Activated CD4-positive, alpha-beta T cell treated with anti-CD3 and anti-CD28 coated beads, Interleukin-2, amount 50 U/mL, for 48 hours (primary cell): ENCODE results near the gene GPR146.
"Not testable (repeated sequence)": the region's sequence is repeated elsewhere in the genome, so short reads cannot be mapped to it uniquely, and the experiment has no call there.

Source experiments
- DNase-seq, 2 experiments: peaks; one replicate each; pipeline ENCODE4 v3.0.0-alpha.2; 2020

GPR146 gene

DNA sequence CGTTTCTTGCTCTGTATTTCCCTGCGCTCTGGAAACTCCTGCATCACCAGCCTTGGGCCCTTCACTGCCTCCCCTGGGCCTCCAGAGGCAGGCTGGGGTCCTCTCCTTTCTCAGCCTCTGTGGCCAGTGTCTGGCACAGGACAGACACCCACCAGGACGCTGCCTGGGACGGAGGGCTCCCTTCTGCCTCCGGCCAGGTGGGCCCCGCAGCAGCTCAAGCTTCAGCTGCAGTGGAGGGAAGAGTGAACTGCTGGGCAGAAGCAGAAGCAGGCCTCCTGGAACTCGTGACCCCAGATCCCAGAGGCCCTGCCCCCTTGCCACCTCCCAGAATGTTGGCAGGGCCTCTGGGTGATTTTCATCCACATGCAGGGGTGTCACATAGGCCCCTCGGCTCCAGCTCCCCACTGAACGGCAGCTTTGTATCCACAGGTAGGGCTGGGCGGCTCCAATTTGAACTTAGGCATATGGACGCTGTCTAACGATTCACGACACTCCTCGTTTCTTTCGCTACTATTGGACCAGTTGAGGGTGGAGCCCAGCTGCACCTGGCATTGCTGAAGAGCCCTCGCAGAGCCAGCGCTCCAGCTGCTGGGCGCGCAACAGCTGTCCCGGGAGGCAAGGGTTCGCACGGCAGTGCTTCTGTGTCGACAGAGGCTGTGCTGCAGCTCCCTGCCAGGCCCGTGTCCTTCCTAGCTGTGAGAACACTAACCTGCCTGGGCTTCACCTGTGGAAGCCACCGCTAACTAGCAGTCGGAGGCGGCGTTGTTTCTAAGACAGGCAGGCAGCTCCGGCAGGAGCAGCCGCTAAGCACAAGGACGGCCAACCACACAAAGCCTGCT is 18.4 kb upstream of the GPR146 start:
- no peak for DNase-seq

DNA sequence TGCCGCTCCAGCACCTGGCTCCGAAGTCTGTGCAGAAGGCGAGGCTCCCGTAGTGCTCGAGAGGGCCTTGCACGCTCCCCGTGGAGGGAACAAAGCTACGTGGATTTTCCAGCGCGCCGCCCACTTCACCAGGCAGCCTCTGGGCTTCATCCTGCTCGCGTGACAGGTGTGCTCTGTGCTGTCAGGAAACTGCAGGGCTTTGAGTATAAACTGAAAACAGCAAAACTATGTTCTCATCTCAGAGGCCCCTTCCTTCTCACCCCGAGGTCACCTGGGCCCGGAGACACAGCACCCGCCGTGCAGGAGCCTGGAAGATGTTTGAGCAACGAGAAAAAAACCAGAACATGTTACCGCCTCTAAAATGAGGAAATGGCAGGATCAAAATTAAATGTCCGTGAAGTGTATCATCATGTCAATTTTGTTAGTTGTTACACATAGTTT is 17.6 kb upstream of the GPR146 start:
- no peak for DNase-seq

DNA sequence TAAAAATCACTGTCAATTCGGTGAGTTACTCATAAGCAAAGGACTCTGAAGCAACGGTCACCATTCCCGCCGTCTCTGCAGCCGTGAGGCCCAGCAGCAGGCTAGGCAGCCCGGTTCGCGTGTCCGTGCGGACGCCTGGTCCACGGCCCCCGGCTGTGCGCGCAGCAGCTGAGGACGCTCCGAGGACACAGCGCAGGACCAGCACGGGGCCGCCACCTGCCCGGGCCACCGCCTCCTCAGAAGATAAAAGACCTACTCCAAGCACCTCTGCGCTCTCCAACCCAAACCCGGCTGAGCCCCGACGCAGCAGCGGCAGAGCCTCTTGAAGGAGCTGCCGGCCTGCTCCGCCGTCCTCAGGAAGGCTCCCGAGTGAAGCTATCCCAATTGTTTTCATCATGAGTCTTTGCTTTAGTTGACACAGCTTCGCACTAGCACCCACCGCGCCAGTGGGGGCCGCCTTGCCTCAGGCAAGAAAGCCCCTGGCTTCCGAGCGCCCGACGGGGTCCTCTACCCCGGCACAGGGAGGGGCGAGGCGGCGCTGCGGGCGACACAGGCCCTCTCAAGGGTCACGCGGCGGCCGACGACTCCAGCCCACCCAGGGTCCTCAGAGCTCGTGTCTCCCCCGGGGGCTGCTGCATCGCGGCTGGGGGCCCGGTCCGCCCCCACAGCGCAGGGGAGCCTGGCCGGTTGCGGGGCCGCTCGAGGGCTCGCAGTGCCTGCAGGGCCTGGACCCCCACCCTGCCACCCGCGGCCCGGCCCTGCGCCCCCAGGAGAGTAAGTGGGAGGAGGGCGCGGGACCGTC is 16.9 kb upstream of the GPR146 start:
- no peak for DNase-seq

DNA sequence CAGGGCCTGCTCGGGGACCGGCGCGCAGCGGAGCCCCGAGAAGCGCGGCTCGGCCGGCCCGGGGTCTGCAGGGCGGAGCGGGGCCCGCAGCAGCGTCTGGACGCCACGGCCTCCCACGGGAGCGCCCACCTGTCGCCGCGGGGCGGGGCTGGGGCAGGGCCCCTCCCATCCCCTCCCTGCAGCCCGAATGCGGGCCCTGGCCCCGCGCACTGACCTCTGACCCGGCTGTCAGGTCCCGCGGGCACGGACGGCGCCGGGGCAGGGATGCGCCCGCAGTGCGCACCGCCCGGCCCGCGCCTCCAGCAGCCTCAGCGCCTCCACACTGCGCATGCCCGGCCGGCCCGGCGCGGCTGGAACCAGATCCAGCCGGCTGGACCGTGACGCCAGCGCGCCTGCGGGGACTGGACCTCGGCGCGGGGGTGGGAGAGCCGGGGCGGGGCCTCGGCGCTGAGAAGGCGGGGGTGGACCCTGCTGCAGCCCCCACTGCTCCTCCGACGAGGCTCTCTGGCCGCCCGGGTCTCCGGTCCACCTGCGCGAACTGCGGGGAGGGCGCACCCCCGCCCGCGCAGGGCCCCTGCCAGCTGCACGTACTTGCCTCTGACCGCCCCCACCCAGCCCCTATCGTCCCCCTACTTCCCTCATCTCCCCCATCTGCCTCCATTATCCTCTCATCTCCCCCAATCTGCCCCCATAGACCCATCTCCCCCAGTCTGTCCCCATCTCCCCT is 16.1 kb upstream of the GPR146 start:
- peak; percentile 87 to 89 for DNase-seq

DNA sequence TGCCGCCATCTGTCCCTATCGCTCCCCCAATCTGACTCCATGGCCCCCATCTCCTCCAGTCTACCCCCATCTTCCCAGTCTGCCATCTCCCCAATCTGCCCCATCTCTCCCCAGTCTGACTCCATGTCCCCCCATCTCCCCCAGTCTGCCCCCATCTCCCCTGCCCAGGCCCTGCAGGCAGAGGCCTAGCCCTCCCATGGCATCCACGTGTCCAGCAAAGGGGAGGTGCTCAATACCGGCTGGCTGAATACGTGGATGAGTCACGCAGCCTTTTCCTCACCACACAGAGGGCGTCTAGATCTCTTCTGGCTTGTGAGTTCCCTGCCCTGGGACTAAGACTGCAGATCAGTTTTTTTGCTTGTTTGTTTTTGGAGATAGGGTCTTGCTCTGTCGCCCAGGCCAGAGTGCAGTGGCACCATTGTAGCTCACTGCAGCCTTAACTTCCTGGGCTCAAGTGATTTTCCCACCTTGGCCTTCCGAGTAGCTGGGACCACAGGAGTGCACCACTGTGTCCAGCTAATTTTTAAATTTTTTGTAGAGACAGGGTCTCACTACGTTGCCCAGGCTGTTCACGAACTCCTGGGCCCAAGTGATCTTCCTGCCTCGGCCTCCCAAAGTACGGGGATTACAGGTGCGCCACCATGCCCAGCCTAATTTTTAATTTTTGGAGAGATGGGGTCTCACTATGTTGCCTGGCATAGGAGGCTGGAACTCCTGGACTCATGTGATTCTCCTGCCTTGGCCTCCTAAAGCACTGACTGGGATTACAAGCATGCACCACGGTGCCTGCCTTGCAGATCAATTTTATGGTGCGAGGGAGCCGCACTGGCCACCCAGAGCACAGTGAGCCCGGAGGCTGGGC is 15.3 kb upstream of the GPR146 start:
- peak; percentile 69 to 79 for DNase-seq

DNA sequence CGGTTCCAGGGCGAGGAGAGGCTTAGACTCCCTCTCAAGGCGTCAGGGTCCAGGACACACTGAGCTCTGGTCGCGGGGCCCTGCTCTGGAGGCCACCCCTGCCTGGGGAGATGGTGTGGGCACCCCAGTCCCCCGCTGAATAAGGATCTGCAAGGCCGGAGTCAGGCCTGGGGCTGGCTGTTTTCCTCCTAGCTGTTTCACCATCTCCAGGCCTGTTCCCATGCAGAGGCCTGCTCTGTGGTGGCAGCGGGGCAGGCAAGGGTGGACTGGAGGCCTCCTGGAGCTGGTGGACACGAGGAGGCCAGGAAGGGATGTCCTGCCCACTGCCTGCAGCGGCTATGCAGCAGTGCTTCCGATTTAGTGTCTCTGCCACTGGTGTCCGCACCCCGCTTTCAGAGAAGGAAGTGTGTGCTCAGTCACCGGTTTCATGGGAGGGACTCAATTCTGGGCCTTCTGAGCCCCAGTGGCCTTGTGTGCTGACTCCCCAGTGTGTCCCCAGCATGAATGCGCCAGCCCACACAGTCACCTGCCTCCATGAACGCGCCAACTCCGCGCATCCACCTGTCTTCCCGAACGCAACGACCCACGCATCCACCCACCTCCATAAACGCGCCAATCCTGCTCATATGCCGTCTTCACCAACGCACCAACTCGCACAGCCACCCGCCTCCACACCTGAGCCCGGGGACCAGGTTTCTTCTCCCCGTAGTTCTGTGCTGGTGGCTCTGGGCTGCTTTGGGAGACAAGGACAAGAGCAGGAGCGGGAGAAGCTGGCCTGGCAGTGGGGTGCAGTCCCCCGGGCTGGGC is 14.5 kb upstream of the GPR146 start:
- DNase-seq = no peak

DNA sequence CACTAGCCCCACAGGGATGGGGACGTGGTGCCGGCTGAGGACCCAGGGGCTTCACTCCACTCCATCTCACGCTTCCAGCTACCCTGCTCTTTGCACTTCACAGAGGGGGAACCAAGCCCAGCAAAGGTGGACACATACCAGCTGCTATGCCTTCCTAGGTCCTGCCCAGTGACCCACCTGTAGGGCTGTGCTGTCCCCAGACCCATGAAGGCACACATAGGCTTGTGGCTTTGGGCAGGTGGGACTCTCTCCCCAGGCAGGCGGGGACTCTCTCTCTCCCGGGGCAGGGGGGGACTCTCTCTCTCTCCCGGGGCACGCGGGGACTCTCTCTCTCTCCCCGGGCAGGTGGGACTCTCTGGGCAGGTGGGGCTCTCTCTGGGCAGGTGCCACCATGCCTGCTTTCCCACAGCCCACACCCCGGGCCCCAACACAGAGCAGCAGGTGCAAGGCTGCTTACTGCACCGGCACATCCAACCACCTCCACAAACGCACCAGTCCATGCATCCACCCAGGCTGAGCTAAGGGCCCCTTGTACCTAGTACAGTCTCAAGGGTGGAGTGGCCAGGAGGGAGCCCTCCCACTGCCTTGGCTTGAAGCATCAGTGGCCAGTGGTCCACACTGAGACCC is 13.8 kb upstream of the GPR146 start:
- no peak for DNase-seq

DNA sequence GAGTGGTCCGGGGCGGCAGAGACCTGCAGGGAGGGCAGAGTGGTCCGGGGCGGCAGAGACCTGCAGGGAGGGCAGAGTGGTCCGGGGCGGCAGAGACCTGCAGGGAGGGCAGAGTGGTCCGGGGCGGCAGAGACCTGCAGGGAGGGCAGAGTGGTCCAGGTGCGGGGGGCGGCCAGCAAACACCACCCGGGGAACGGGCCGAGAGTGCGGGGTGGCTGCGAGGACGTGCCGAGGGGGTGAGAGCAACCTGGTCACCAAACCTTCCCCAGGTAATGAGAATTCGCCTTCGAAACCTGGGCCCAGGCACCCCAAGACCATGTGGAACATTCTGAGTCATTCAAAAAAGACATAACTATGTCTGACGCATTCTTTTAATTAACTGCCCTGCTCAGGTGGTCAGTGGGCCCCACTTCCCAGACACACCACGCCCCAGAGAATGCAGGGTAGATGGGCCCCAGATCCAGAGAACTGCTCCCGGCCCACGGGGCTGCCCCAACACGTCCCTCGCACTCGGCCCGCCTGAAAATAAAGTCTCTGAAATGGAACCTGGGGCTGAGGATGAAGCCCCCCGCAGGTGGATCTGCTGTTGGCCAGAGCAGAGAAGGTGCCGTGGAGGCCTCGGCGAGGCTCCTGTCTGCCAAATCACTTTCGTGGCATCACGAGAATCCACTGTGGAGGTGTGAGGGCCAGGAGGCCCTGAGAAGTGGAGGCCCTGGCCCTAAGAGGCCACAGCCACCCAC is 12.5 kb upstream of the GPR146 start:
- no peak for DNase-seq

DNA sequence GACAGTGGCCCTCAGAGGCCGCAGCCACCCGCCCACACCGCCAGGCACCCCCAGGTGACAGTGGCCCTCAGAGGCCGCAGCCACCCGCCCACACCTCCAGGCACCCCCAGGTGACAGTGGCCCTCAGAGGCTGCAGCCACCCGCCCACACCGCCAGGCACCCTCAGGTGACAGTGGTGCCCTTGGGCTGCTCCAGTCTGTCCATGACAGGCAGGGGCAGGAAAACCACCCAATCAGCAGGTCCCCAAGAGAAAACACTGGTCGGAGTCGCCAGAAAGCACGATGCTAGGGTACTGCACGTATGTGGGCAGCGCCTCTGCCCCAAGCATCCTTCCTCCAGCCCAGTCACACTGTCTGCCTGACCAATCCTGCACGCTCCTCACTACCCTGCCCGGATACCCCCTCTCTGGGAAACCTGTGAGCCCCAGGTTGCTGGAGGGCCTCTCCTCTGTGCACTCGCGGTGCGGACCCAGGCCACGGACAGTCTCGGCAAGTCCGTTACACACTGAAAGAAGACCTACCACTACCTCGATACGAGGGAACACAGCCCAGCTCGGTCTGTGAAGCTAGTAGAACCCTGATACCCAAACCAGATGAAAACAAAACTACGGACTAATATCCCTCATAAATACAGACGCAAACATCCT is 11.7 kb upstream of the GPR146 start:
- no peak for DNase-seq

DNA sequence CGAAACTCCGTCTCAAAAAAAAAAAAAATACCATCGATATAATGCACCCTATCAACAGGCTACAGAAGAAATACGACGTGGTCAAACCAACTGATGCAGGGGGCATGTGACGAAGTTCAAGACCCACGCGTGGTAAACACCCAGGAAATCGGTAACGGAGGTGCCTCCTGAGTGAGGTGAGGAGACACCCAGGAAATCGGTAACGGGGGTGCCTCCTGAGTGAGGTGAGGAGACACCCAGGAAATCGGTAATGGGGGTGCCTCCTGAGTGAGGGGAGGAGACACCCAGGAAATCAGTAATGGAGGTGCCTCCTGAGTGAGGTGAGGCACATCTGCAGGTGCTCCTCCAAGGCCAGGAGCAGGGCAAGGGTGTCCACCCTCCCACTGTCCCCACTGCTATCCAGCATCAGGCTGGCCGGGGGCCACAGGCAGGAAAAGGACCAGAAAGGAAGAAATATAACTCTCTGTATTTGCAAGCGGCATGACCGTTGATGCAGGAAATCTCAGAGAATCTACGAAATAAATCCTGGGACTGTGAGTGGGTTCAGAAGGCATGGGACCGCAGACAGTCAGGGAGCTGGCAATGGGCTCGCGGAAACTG is 10.7 kb upstream of the GPR146 start:
- no peak for DNase-seq

DNA sequence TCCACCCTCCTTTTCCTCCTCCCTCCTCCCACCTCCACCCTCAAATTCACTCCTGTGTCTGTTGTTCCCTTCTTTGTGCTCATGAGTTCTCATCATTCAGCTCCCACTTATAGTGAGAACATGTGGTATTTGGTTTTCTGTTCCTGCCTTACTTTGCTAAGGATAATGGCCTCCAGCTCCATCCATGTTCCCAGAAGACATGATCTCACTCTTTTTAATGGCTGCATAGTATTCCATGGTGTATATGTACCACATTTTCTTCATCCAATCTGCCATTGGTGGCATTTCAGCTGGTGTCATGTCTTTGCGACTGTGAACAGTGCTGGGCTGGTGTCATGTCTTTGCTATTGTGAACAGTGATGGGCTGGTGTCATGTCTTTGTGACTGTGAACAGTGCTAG is 9.6 kb upstream of the GPR146 start:
- DNase-seq = not testable (repeated sequence)

DNA sequence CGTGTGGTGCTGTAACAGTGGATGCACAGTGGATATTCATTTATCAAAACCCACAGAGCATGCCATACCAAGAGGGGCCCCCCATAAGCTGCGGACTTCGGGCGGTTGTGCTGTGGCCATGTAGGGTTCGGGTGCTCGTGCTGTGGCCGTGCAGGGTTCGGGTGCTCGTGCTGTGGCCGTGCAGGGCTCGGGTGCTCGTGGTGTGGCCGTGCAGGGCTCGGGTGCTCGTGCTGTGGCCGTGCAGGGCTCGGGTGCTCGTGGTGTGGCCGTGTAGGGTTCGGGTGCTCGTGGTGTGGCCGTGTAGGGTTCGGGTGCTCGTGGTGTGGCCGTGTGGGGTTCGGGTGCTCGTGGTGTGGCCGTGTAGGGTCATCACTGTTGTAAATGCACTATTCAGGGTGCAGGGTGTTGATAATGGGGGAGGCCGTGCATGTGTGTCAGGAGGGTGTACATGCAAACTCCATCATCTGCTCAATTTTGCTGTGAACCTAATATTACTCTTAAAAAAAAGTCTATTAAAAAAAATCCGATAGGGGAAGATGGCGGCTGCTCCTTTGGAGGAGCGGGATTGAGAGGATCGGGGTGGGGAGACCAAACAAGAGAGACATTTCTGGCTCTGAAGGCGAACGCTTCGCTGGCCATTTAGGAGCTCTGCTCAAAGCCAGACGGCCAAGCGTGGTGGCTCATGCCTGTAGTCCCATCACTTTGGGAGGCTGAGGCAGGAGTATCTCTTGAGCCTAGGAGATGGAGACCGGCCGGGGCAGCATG is 8.0 kb upstream of the GPR146 start:
- DNase-seq = not testable (repeated sequence)

DNA sequence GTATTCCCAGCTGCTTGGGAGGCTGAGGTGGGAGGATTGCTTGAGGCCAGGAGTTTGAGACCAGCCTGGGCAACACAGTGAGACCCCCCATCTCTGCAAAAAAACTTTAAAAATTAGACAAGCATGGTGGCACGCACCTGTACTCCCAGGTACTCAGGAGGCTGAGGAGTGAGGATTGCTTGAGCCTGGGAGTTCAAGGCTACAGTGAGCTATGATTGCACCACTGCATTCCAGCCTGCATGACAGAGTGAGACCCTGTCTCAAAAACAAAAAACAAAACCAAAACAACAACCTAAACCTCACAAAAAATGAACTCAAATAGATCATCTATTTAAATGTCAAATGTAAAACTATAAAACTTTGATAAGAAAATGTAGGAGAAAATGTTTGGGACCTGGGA is 4.1 kb upstream of the GPR146 start:
- DNase-seq = not testable (repeated sequence)

DNA sequence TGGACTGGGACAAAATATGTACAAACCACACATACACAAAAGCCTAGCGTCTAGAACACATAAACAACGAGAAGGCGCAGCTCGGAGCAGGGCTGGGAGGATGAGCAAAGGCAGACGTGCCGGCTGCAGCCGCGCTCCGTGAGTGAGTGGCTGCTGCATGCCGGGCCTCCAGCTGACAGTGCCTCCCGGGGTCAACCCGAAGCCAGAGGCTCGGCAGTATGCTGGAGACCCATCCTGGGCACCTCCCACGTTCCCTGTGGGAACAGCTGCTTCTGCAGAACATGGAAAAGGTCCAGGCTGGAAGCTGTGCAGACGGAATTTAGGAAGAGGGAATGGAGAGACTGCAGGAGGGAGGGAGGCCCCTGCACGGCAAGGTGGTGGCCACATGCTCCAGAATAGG is 3.6 kb upstream of the GPR146 start:
- DNase-seq = no peak

DNA sequence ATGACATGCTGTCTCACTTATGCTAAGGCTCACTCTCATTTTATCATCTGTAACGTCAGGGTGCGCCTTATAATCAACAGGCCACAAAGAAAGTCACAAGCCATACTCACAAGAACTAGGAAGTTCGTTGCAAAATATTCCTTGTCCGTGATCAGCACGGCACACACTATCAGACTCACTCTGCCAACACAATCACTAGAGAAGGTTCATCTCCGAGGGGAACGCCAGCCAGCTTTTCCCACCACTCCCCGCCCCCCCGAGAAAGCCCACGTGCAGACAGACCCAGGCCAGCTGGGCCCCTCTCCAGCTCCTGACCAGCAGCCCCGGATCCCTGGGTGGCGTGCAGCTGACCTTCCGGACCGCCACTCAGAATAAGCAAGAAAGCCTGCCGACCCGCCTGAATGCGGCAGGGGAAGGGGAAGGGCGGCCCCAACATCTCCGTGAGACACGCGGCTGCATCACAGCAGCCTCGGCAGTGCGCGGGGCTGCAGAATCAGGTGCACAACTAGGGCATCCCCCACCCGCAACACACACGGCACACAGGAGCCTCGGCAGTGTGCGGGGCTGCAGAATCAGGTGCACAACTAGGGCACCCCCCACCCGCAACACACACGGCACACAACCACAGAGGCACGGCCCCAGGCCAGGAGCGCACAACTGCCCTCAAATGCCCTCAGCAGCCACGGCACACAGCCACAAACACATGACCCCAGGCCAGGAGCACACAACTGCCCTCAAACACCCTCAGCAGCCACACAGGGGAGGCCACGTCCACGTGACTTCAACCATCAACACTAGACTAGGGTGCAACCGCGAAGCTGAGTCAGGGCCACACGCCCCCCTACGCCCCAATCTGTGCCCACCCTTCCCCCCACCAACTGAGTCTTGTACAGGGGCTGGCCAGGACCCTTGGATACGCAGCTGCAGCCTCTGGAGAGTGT is 2.5 kb upstream of the GPR146 start:
- DNase-seq = no peak

DNA sequence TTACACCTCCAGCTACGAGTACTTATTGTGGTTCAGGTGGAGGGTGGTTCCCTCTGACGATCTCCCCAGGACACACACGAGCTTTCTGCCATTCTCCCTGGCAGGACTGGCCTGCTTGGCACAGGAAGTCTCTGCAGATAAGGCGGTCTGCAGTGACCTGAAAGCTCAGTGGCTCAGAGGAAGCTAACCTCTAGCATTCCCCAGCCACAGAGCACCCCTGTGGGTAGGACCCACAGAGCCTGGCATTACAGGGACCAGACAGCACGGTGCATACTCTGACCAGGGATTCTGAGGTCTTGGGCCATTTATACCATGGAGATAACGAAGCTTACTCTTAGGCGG is 1.9 kb upstream of the GPR146 start:
- no peak for DNase-seq

DNA sequence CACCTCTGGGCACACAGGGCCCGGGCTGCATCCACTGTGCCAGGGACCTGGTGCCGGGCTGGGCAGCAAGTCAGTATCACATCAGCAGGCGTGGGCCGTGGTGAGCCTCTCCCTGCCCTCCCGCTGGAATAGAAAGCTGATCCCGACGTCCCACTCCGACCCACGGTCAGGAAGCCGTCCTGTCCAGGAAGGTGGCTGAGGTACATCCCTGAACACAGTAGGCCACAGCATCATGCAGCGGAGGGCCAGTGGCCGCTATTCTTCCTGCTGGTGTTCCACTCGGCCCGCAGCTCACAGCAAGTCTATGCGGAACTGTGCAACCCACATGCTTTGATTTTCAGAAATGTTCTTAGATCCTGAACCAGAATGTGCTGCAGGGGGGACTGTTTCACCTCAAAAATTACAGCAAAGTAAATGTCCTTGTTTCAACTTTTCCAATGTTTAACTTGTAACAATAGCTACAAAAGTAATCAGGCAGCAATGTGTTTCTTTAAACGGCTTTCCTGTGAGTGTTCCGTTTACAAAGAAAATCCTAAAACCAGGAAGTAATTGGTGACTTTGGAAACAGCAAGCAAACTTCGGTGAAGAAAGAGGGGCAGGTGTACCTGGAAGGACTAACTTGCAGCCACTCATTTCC is 676 bp upstream of the GPR146 start:
- DNase-seq = no peak
